Measurements from ENCODE around the gene MTURN.

The MTURN gene

GRCh38 chr7:30169579-30169978 is 34.8 kb downstream of the MTURN start:
- in situ Hi-C loops (cut with HindIII; ENCODE audit: low pct_ligation_motif_present, low sequenced_read_pairs) = no loop called here
- H3K27ac ChIP-seq = no peak overlapping the region
- H3K27me3 ChIP-seq (replicated peaks) = no peaks in the 10 kb centered on the region
- H3K4me3 ChIP-seq (ENCODE audit: low read depth, low read length) = no peak overlapping the region
- H3K36me3 ChIP-seq (replicated peaks) = no peaks in the 10 kb centered on the region
- peak; percentile 8 for DNase-seq
- TF ChIP-seq CTCF (IDR thresholded peaks at IDR 0.05; ENCODE audit: low read depth, low read length, missing control alignments) = no peak

GRCh38 chr7:30170476-30171205 is 35.9 kb downstream of the MTURN start:
- in situ Hi-C loops (cut with HindIII; ENCODE audit: low pct_ligation_motif_present, low sequenced_read_pairs) = no loop called here
- DNase-seq = no peak
- Histone ChIP-seq H3K27me3 (replicated peaks) (no peaks in the 10 kb centered on the region), H3K4me3 (ENCODE audit: low read depth, low read length) (no peak overlapping the region), H3K36me3 (replicated peaks) (no peaks in the 10 kb centered on the region), H3K27ac (no peak overlapping the region)
- TF ChIP-seq CTCF (IDR thresholded peaks at IDR 0.05; ENCODE audit: low read depth, low read length, missing control alignments) = no peak

GRCh38 chr7:30171766-30172447 is 37.1 kb downstream of the MTURN start:
- no peak for TF ChIP-seq CTCF (IDR thresholded peaks at IDR 0.05; ENCODE audit: low read depth, low read length, missing control alignments)
- no peak overlapping the region for H3K27ac ChIP-seq
- no peak overlapping the region for H3K4me3 ChIP-seq (ENCODE audit: low read depth, low read length)
- peak; percentile 22 for DNase-seq
- no peaks in the 10 kb centered on the region for H3K36me3 ChIP-seq (replicated peaks)
- no peaks in the 10 kb centered on the region for H3K27me3 ChIP-seq (replicated peaks)
- in situ Hi-C loops (cut with HindIII; ENCODE audit: low pct_ligation_motif_present, low sequenced_read_pairs) = no loop called here

- Histone ChIP-seq H3K36me3 (replicated peaks) (no peaks in the 10 kb centered on the region), H3K27ac (no peak overlapping the region), H3K4me3 (ENCODE audit: low read depth, low read length) (no peak overlapping the region), H3K27me3 (replicated peaks) (no peaks in the 10 kb centered on the region)
- in situ Hi-C loops (cut with HindIII; ENCODE audit: low pct_ligation_motif_present, low sequenced_read_pairs) = no loop called here
- DNase-seq = no peak
- no peak for TF ChIP-seq CTCF (IDR thresholded peaks at IDR 0.05; ENCODE audit: low read depth, low read length, missing control alignments)
These were observed 37.7 kb downstream of the MTURN start for GRCh38 chr7:30172451-30172850.

- DNase-seq = peak; percentile 68
- no peak overlapping the region for H3K4me3 ChIP-seq (ENCODE audit: low read depth, low read length)
- no peaks in the 10 kb centered on the region for H3K27me3 ChIP-seq (replicated peaks)
- no peak overlapping the region for H3K27ac ChIP-seq
- H3K36me3 ChIP-seq (replicated peaks) = no peaks in the 10 kb centered on the region
- in situ Hi-C loops (cut with HindIII; ENCODE audit: low pct_ligation_motif_present, low sequenced_read_pairs) = no loop called here
- peak; percentile 30 for TF ChIP-seq CTCF (IDR thresholded peaks at IDR 0.05; ENCODE audit: low read depth, low read length, missing control alignments)
These were observed 38.5 kb downstream of the MTURN start for GRCh38 chr7:30173058-30173897.
